Frontal cortex (tissue), 4 donors: Measurements from ENCODE around the gene VCAM1. TPM values are rescaled to one million over a fixed set of nuclear protein-coding genes. Genes with fewer than 3 reads are reported as not detected.

Source experiments
- DNase-seq, 2 donors: peaks; one replicate each; pipeline ENCODE4 v3.0.0; 2012; ENCODE audit warnings: low spot score in 2 of 2
- FAIRE-seq: peaks from 2 replicates; lab custom pipeline; 2012; peaks lifted over from hg19 to GRCh38; lab: Jason Lieb, UNC
- total RNA-seq: library from RNA; depleted of rRNA; stranded (reverse); fragments of >200 nt; gene quantifications from one replicate; pipeline ENCODE4 v1.2.3, GENCODE V29; 2014
- donor health status: control.
- donor health status: control.
- donor health status: control.

Gene VCAM1
- total RNA-seq, 1 donor from 2014 or later, result 16.3 TPM

DNA sequence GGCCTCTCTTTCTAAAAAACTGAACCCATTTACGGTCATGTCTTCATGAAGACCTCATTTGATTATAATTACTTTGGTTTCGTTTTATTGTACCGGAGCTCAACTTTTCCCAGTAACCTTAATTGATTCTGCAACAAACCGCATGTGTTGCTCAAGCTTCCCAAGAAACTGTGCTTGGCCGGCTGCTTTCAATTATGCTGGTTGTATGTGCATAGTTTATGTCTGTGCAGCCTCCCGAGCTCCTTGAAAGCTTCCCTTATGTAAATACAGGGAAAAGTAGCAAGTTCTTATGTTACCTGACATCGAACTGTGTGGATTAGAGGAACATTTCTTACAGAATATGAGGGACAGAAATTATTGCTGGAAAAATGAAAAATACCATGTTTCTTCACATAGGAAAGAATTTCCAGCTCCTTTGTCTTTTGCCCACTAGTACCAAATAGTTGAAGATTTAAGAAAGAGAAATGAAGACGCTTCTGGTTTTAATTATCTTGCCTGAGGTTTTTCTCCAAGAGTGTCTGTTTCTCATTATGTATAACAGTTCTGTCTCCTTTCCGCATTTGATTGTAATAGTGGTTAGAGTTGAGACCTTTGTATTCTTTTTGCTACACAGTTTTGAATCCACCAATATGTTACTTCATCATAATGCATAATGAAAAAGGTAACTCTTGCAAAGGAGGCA lies 2.1 kb downstream of the VCAM1 start:
- no peak for DNase-seq
- FAIRE-seq, result no peak

- no peak for FAIRE-seq
- no peak for DNase-seq
Measured at GRCh38 chr1:100722221-100722620, 2.7 kb downstream of the VCAM1 start.

- no peak for FAIRE-seq
Measured at GRCh38 chr1:100724281-100724680, 4.7 kb downstream of the VCAM1 start.

DNA sequence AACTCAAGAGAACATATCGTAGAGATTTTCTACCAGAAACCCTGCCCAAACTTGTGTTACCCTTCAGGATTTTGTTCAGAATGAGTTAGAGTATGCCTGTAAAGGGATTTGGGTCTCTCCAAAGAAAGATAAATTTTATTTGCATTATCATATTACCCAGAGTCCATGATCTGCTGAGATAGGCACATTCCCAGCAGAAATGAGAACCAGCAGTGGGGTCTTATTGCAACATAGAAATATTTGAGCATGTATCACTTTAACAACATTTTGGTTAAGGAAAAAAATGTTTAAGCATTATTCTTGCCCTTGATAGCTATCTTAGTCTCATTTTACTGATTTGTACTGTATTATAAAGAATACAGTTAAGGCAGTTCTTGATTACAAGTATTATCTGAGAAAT lies 10.6 kb downstream of the VCAM1 start:
- FAIRE-seq (no peak), DNase-seq (no peak)

More at GRCh38 chr1:100724281-100724680, 4.7 kb downstream of the VCAM1 start:
- no peak for DNase-seq

DNA sequence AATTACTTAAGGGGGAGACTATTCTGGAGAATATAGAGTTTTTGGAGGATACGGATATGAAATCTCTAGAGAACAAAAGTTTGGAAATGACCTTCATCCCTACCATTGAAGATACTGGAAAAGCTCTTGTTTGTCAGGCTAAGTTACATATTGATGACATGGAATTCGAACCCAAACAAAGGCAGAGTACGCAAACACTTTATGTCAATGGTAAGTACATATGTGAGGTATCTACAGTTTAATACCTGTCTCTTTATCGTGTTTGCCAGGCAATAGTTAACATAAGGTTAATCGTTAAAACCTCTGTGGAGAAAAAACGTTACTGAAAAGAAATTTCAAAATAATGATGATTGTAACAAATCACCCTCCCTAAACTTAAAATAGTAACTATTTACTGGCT lies 11.8 kb downstream of the VCAM1 start:
- FAIRE-seq, result no peak
- no peak for DNase-seq

- no peak for FAIRE-seq
Measured at GRCh38 chr1:100731758-100732157, 12.2 kb downstream of the VCAM1 start.

GRCh38 chr1:100734676-100735075 lies 15.1 kb downstream of the VCAM1 start:
- no peak for DNase-seq
- no peak for FAIRE-seq

More at GRCh38 chr1:100731758-100732157, 12.2 kb downstream of the VCAM1 start:
- no peak for DNase-seq

- DNase-seq (no peak), FAIRE-seq (no peak)
Measured at GRCh38 chr1:100735244-100735643, 15.7 kb downstream of the VCAM1 start.

DNA sequence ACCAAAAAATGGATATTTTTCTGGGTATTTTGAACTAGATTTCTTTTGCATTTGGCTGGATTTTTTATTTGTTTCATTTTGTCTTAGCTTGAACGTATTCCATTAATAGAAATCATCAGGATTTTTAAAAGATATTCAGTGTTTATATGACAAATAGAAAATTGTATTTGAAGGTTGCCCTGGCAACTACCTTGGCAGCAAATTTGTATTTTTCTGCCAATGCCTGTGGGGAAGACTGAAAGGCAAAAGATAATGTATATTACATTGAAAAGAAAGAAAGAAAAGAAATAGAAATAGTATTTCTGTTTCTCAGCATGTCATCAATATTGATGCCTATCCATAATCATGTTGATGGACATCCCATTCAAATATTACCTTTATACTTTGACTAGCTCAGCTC lies 16.8 kb downstream of the VCAM1 start:
- no peak for DNase-seq
- FAIRE-seq, result no peak

GRCh38 chr1:100736746-100737145 lies 17.2 kb downstream of the VCAM1 start:
- DNase-seq (no peak), FAIRE-seq (no peak)

GRCh38 chr1:100746542-100746932 lies 27.0 kb downstream of the VCAM1 start:
- DNase-seq, result no peak
- no peak for FAIRE-seq

DNA sequence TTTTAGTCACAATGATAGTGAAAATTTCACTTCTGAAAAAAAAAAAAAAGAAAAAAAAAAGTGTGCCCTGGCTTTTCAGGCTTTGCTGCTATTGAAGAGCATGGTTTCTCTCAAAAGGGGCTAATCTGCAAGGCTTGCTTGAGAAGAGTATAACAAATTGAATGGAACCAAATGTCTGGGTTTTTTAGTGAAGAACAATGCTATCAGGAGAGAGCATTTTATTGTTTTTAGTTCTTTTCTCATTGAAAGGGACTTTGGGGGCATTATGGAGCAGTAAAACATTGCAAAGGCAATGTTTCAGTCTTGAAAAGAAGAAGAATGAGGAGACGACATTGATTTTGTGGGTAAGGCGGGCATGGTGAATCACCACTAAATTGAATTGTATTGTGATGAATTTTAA lies 28.2 kb downstream of the VCAM1 start:
- DNase-seq (no peak), FAIRE-seq (no peak)

DNA sequence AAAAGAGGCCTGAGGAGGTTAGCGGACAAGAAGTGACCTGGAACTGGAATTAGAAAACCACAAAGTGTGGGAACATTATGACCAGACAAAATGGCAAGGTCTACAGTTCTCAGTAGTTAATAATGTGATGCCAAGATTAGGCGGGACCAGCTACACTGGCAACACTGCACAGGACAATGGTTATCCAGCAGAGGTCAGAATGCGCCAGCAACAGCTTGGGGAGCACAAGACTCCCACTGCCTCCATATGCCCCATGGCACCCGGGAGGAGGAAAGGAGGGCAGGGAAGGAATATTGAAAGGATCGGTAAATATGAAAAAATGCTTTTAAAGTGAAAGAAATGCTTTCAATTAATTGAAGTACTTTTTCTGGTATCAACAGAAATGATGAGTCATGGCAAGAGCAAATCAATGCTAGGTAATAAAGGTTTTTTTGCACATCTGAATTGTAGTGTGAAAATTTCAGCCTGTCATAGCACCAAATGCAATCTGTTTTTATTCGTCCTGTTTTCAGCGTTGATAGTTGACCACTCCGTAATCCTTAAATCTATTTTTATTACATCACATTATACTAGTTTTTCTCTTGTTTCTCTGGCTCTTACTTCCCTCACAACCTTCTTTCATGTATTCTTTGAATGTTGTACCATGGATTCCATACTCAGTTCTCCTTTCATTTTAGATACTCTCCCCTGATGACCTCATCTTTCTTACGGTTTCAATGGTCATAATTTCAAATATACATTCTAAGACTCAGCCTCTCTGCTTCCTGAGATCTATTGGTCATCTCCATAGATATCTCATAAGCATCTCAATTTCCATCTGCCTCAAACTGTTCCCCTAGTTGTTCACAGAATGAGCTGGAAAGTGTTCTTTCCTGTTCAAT lies 30.7 kb downstream of the VCAM1 start:
- FAIRE-seq (no peak), DNase-seq (no peak)

GRCh38 chr1:100752791-100753190 lies 33.2 kb downstream of the VCAM1 start:
- DNase-seq (no peak), FAIRE-seq (no peak)

DNA sequence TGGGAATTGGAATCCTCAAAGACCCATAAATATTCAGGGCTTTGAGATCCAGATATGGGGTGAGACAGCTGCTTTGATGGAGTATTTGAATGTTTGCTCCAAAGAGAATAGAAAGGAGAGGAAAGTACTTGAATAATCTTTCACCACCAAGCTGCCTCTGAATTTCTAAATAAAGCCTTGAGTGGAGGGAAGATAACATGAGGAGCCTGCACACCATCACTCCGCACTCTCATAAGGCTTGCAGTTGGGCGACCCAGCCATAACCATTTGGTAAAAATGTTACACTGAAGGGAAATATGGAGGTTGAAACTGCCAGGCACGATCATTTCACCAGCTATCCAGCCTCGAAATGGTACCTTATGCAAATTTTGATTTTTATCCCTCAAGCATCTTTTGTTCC lies 38.4 kb downstream of the VCAM1 start:
- no peak for FAIRE-seq
- DNase-seq, result no peak

GRCh38 chr1:100759188-100759587 lies 39.6 kb downstream of the VCAM1 start:
- no peak for FAIRE-seq
- DNase-seq, result no peak

- FAIRE-seq (no peak), DNase-seq (no peak)
Measured at GRCh38 chr1:100760511-100760910, 41.0 kb downstream of the VCAM1 start.

- no peak for FAIRE-seq
- DNase-seq, result no peak
Measured at GRCh38 chr1:100762461-100762860, 42.9 kb downstream of the VCAM1 start.

DNA sequence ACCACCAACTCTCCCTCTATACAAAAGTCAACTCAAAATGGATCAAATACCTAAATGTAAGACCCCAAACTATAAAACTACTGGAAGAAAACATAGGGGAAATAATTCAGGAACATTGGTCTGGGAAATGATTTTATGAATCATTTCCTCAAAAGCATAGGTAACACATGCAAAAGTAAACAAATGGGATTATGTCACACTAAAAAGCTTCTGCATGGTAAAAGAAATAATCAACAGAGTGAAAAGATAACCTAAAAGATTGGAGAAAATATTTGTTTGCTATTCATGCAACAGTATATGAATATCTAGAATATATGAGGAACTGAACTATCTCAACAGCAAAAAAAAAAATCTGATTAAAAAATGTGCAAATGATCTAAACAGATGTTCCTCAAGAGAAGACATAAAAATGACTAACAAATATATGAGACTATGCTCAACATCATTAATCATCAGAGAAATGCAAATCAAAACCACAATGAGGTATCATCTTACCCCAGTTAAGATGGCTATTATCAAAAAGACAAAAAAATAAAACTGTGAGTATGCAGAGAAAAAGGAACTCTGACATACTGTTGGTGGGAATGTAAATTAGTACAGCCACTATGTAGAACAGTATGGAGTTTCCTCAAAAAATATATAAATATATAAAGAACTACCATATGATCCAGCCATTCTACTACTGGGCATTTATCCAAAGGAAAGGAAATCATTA lies 47.8 kb downstream of the VCAM1 start:
- FAIRE-seq (no peak), DNase-seq (no peak)

DNA sequence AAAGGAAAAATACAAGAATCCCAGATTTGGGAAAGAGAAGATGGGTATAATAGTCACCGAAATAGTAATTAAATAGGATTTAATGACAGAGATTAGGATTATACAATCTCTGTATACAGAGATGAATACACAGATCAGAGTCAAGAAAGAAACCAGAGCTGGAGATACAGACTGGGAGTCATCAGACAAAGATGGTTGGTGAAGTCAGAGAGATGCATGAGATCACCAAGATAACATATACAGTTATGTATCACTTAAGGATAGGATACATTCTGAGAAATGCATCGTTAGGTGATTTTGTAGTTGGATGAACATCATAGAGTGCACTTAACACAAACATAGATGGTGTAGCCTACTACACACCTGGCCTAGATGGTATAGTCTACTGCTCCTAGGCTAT lies 49.8 kb downstream of the VCAM1 start:
- DNase-seq (no peak), FAIRE-seq (no peak)
